GM20431 (cell line): ENCODE measurements around the gene PRR35.

Experiments used
- in situ Hi-C: fragments of 300-500 bp; cut with MseI, MboI; formaldehyde crosslinking; loops from one replicate; pipeline ENCODE4 v1.15.0; 2020; ENCODE audit warnings: low sequenced_read_pairs; ENCODE audit not compliant: unreplicated experiment

PRR35 gene

GRCh38 chr16:546909-547770 is 13.1 kb upstream of the PRR35 start:
- in situ Hi-C loops, result no loop called here

DNA sequence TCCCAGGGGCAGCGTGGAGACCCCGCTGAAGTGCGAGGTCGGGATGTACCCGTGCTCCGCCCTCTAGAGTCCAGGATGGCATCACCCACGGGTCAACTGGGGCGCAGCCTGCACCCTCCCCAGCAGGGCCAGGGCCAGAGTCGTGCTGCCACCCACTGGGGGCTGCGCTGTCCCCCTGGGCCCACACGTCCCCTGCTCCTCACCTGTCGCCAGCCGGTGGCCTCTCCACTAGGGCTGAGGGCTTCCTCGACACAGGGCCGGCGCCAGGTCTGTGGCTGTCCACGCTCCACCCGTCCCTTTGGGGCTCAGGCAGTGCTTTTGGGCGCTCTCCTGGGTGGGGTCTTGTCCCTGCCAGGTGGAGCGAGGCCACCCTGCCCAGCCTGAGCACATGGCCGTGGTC is 11.6 kb upstream of the PRR35 start:
- in situ Hi-C loops, result no loop called here

GRCh38 chr16:549544-550263 is 10.5 kb upstream of the PRR35 start:
- in situ Hi-C loops, result no loop called here

- in situ Hi-C loops, result no loop called here
Measured at GRCh38 chr16:551210-551609, 9.0 kb upstream of the PRR35 start.

DNA sequence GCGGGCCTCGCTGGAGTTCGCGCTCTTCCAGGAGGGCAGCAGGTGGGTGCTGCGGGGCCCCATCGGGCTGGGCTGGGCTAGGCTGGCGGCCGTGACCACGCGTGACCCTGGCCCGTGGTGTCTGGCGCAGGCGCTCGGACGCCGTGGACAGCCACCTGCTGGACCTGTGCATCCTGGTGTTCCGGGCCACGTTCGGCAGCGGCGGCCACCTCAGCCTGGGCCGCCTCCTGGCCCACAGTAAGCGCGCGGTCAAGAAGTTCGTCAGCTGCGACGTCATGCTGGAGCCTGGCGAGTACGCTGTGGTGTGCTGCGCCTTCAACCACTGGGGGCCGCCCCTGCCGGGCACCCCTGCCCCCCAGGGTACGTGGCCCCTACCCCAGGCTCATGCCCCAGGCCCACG is 8.0 kb upstream of the PRR35 start:
- in situ Hi-C loops, result no loop called here

- in situ Hi-C loops, result no loop called here
Measured at GRCh38 chr16:553601-554296, 6.4 kb upstream of the PRR35 start.

DNA sequence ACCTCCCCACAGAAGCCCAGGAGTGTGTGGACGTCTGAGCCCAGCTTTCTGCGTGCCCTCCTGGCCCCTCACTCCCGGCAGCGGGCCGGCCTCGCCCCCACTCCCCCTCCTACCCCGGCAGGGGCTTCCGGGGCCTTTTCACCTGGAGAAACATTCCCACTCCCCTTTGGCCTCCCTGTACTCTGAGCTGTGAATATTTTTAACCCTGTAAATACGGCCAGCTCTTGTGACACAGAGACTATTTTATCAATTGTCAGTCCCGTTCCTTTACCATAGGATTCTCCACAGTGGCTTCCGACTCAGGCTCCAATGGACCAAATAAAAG is 5.9 kb upstream of the PRR35 start:
- in situ Hi-C loops, result no loop called here

GRCh38 chr16:554640-555365 is 5.4 kb upstream of the PRR35 start:
- in situ Hi-C loops, result no loop called here

DNA sequence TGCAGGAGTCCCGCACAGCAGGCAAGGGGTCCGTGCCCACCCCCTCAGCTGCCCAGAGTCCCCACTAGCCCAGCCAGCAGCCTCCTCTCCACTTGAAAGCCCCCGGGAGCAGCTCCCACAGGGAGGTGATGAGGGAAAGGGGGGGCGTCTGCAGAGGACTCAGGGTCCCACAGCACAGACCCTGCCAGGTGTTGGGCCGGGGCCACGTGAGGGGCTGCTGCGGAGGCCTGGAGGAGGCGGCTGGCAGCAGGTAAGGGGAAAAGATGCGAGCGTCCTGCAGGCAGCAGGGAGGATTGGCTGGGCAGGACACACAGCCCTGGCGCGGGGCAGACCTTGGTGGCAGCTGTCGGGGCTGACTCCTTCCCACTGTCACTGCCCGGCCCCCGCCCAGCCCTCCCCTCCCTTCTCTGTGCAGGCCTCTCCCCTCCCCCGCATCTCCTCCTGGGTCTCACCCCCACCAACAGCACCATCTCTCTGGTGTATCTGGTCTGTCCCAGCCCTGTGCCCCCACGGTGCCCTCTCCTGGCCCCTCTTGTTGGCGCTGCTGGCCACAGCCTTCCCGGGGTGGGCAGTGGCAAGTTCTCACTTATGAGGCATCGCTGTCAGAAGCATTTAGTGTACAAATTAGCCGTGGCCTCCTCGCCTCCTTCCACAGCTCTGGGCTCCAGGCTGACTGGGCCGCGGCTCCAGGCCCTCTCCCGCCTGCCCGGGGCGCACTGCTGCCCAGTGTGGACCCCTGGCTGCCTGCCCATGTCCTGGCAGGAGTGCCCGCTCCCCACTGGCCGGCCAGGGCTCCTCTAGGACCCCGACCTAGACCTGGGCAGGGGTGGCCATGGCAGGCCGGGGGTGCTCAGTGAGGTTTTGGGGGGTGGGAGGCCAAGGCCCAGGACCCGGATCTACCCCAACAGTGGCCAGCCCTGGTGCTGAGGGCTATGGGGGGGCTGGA is 4.4 kb upstream of the PRR35 start:
- in situ Hi-C loops, result no loop called here

DNA sequence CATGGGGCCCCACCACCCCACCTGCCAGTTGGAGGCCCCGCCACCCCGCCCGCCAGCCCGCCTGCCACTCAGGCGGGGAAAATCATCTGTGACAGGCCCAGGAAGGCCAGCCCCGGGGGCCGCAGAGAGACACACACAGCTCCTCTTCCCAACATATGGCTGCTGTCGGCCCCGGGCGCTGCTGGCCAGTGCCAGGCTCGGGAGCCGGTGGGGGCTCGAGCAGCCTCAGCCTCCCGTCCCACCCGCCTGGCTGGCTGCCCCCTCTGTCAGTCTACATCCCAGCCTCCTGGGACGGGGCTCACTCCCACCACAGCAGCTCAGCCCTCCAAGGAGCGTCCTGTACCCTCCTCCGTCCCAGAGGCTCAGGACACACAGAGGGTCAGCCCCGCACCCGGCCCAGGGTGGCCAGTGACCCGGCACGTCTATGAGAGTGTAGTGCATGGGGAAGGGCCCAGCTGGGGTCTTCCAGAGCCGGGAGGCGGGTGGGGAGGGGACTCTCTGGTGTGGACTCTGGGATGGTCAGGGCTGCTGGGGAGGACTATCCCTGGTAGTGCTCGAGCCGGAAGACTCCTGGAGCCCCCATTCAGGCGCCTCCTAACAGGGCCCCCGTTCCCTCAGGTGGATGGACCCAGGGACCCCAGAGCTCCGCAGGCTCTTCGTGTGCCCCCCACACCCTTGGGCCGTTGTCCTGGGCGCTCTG is 3.6 kb upstream of the PRR35 start:
- in situ Hi-C loops, result no loop called here

DNA sequence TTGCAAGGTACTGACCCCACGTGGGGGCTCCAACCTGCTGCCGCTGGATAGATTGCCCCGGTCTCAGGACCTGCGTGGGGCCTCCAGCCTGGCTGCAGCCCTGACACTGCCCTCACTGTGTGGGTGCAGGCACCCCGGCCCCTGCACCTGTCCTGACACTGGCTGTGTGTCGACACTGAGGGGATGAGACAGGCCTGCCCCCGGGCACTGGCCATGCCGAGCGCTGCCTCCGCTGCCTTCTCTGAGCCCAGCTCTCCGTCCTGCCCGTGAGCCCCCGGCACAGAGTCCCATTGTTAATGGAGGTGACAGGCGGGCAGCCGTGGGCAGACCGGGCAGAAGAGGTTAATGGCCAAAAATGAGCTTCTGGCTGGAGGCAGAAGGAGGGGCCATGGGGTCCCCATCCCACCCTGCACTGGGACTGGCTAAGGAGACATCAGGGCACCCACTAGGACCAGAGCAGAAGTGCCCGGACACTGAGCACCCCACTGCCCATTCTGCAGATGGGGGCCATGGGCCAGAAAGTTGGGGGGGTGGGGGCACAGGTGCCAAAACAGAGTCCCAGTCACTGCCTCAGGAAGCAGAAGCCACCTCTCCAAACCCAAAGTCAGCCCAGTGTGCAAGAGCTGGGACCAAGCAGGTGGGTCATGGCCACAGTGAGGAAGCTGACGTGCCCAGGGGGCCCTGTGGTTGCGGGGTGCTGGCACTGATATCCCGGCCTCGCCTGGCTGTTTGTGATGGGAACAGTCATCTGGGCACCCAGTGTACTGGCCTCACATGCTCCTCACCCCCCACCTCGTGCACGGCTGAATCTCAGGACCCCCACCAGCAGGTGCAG is 2.5 kb upstream of the PRR35 start:
- in situ Hi-C loops, result no loop called here

- in situ Hi-C loops, result no loop called here
Measured at GRCh38 chr16:558298-559020, 1.7 kb upstream of the PRR35 start.

GRCh38 chr16:559021-559380 is 1.2 kb upstream of the PRR35 start:
- in situ Hi-C loops, result no loop called here

GRCh38 chr16:559411-560203 is 587 bp upstream of the PRR35 start:
- in situ Hi-C loops, result no loop called here

- in situ Hi-C loops, result no loop called here
Measured at GRCh38 chr16:560701-561412, 663 bp downstream of the PRR35 start.

- in situ Hi-C loops, result no loop called here
Measured at GRCh38 chr16:561413-561794, 1.2 kb downstream of the PRR35 start.
